IMR-90 (cell line): Measurements from ENCODE around the gene C1QTNF5. TPM values are rescaled to one million over a fixed set of nuclear protein-coding genes. Genes with fewer than 3 reads are reported as not detected.
A peak's percentile ranks its signal among the peaks of the same experiment; 100 is the strongest.

Experiments
- ATAC-seq: fragments of 200-7000 bp; cut with Tn5 transposase; 2 replicates; pipeline ENCODE4 v1.9.1; 2020; ENCODE audit warnings: low read depth, mild to moderate bottlenecking, moderate library complexity
- BruUV-seq: library from RNA; stranded (reverse); fragments of 400-500 nt; replicated peaks from 2 replicates; lab custom pipeline; 2021; lab: Mats Ljungman, UMichigan
- CTCF ChIA-PET: fragments of 300-600 bp; formaldehyde crosslinking; extraction: SDS; loops from one replicate; lab custom pipeline; 2021; ENCODE audit warnings: antibody characterized with exemption; lab: Yijun Ruan, JAX
- POLR2A ChIA-PET: fragments of 300-600 bp; sonication (Branson Sonifier 250); formaldehyde crosslinking; loops from one replicate; lab custom pipeline; 2022; ENCODE audit warnings: antibody characterized with exemption; ENCODE audit not compliant: unreplicated experiment; lab: Charles Lee
- DNase-seq: peaks from one replicate; pipeline ENCODE4 v3.0.0; 2013
- H2AFZ ChIP-seq: replicated peaks from 2 replicates; pipeline ENCODE3; 2013; ENCODE audit warnings: low read length, mild to moderate bottlenecking; ENCODE audit not compliant: poor library complexity
- H2AK5ac ChIP-seq: 2 replicates; pipeline ENCODE4 v1.6.1; 2013; ENCODE audit warnings: low read depth, low read length, inconsistent platforms
- H2AK9ac ChIP-seq: replicated peaks from 2 replicates; pipeline ENCODE3; 2013; ENCODE audit warnings: mild to moderate bottlenecking, low read depth, low read length, moderate library complexity; ENCODE audit not compliant: poor library complexity
- H2BK120ac ChIP-seq: 2 replicates; pipeline ENCODE4 v1.6.1; 2013; ENCODE audit warnings: low read depth, low read length, inconsistent platforms
- H2BK15ac ChIP-seq: 3 replicates; pipeline ENCODE4 v1.6.1; 2013; ENCODE audit warnings: low read depth, low read length, inconsistent platforms
- H2BK20ac ChIP-seq: 2 replicates; pipeline ENCODE4 v1.6.1; 2013; ENCODE audit warnings: low read depth, mild to moderate bottlenecking, inconsistent platforms, low read length, moderate library complexity
- H2BK5ac ChIP-seq: 2 replicates; pipeline ENCODE4 v1.6.1; 2013; ENCODE audit warnings: mild to moderate bottlenecking, low read depth, low read length, inconsistent platforms; ENCODE audit not compliant: poor library complexity, severe bottlenecking
- H3K14ac ChIP-seq: replicated peaks from 2 replicates; pipeline ENCODE4 v1.6.1; 2013; ENCODE audit warnings: low read depth, low read length, inconsistent platforms
- H3K18ac ChIP-seq: 2 replicates; pipeline ENCODE4 v1.6.1; 2013; ENCODE audit warnings: low read depth, low read length, control low read depth
- H3K23ac ChIP-seq: 2 replicates; pipeline ENCODE4 v1.6.1; 2013; ENCODE audit warnings: low read depth, low read length, inconsistent platforms
- H3K27ac ChIP-seq: 2 replicates; pipeline ENCODE4 v1.5.1; 2013; ENCODE audit warnings: mild to moderate bottlenecking, control low read depth, low read length; ENCODE audit not compliant: insufficient read depth
- H3K27me3 ChIP-seq: 2 replicates; pipeline ENCODE4 v1.6.1; 2013; ENCODE audit warnings: low read length; ENCODE audit not compliant: control insufficient read depth, insufficient read depth
- H3K36me3 ChIP-seq: 2 replicates; pipeline ENCODE4 v1.6.1; 2013; ENCODE audit warnings: low read length, mixed read lengths; ENCODE audit not compliant: control insufficient read depth, insufficient read depth
- H3K4ac ChIP-seq: 2 replicates; pipeline ENCODE4 v1.6.1; 2013; ENCODE audit warnings: low read depth, low read length, inconsistent platforms
- H3K4me1 ChIP-seq: 2 replicates; pipeline ENCODE4 v1.6.1; 2013; ENCODE audit warnings: low read length, mixed read lengths; ENCODE audit not compliant: control insufficient read depth, insufficient read depth
- H3K4me2 ChIP-seq: 2 replicates; pipeline ENCODE4 v1.6.1; 2013; ENCODE audit warnings: low read depth, mild to moderate bottlenecking, control low read depth, low read length, moderate library complexity
- H3K4me3 ChIP-seq: 2 replicates; pipeline ENCODE4 v1.5.1; 2013; ENCODE audit warnings: low read depth, mild to moderate bottlenecking, control low read depth, low read length, moderate library complexity; ENCODE audit not compliant: insufficient read depth
- H3K56ac ChIP-seq: 2 replicates; pipeline ENCODE4 v1.6.1; 2013; ENCODE audit warnings: low read length, inconsistent platforms; ENCODE audit not compliant: insufficient read depth; ENCODE audit errors: extremely low read depth
- H3K79me1 ChIP-seq, 2 experiments: 2 replicates each; pipeline ENCODE4 v1.6.1; 2013; ENCODE audit warnings: low read length in 2 of 2, inconsistent platforms in 1 of 2, low read depth in 1 of 2
- H3K9ac ChIP-seq: 2 replicates; pipeline ENCODE4 v1.6.1; 2013; ENCODE audit warnings: low read depth, low read length, control low read depth
- H3K9me1 ChIP-seq: 2 replicates; pipeline ENCODE4 v1.6.1; 2013; ENCODE audit warnings: low read length, inconsistent platforms; ENCODE audit not compliant: insufficient read depth
- H3K9me3 ChIP-seq: 2 replicates; pipeline ENCODE4 v1.6.1; 2013; ENCODE audit warnings: low read length; ENCODE audit not compliant: control insufficient read depth, insufficient read depth
- H4K20me1 ChIP-seq: 2 replicates; pipeline ENCODE4 v1.6.1; 2013; ENCODE audit warnings: low read length, inconsistent platforms; ENCODE audit not compliant: insufficient read depth
- H4K5ac ChIP-seq: 2 replicates; pipeline ENCODE4 v1.6.1; 2013; ENCODE audit warnings: mild to moderate bottlenecking, low read depth, low read length, control low read depth
- H4K8ac ChIP-seq, 2 experiments: 2 replicates each; pipeline ENCODE4 v1.6.1; 2013; ENCODE audit warnings: low read depth in 2 of 2, low read length in 2 of 2, control low read depth in 1 of 2, inconsistent platforms in 1 of 2
- H4K91ac ChIP-seq: 2 replicates; pipeline ENCODE4 v1.6.1; 2013; ENCODE audit warnings: low read depth, low read length, inconsistent platforms; ENCODE audit not compliant: insufficient read depth
- CEBPB ChIP-seq: IDR thresholded peaks from 2 replicates; pipeline ENCODE4 v1.6.1; 2012; ENCODE audit warnings: low read depth, low read length, improper control_type of control experiment
- CHD1 ChIP-seq: IDR thresholded peaks from 2 replicates; pipeline ENCODE4 v1.6.1; 2012; ENCODE audit warnings: low read depth, low read length, improper control_type of control experiment
- FOS ChIP-seq: fragments of 150-350 bp; IDR thresholded peaks from 2 replicates; pipeline ENCODE4 v1.6.1; 2016; ENCODE audit warnings: low read depth, low read length
- MAFK ChIP-seq: IDR thresholded peaks from 2 replicates; pipeline ENCODE4 v1.6.1; 2012; ENCODE audit warnings: low read depth, low read length, improper control_type of control experiment
- MAZ ChIP-seq: IDR thresholded peaks from 2 replicates; pipeline ENCODE4 v1.6.1; 2012; ENCODE audit warnings: low read depth, mild to moderate bottlenecking, low read length, improper control_type of control experiment, moderate library complexity, borderline replicate concordance
- MXI1 ChIP-seq: IDR thresholded peaks from 2 replicates; pipeline ENCODE4 v1.6.1; 2012; ENCODE audit warnings: low read depth, mild to moderate bottlenecking, low read length, moderate library complexity, borderline replicate concordance
- POLR2A ChIP-seq: IDR thresholded peaks from 2 replicates; pipeline ENCODE4 v1.6.1; 2012; ENCODE audit warnings: mild to moderate bottlenecking, low read depth, low read length
- RAD21 ChIP-seq: IDR thresholded peaks from 2 replicates; pipeline ENCODE4 v1.6.1; 2012; ENCODE audit warnings: low read length, improper control_type of control experiment
- RCOR1 ChIP-seq: IDR thresholded peaks from 2 replicates; pipeline ENCODE4 v1.6.1; 2012; ENCODE audit warnings: mild to moderate bottlenecking, low read length, improper control_type of control experiment; ENCODE audit not compliant: insufficient replicate concordance
- RFX5 ChIP-seq: IDR thresholded peaks from 2 replicates; pipeline ENCODE4 v1.8.0; 2012; ENCODE audit warnings: low read depth, mild to moderate bottlenecking, low read length, moderate library complexity
- SMC3 ChIP-seq: fragments of 150-350 bp; IDR thresholded peaks from 2 replicates; pipeline ENCODE4 v1.6.1; 2016; ENCODE audit warnings: low read depth, mild to moderate bottlenecking, antibody characterized with exemption, low read length, moderate library complexity
- WGBS, 2 experiments: methylation state at CpG; one replicate each; pipeline versions ENCODE4 v1.1.5 to v1.1.7; 2013; ENCODE audit warnings: missing lambda C conversion rate in 2 of 2; ENCODE audit not compliant: insufficient read length in 1 of 2; ENCODE audit errors: extremely low coverage in 2 of 2; 5-methylcytosine and 5-hydroxymethylcytosine counted together
- dilution Hi-C: fragments of 300-500 bp; cut with HindIII; formaldehyde crosslinking; loops from one replicate; pipeline ENCODE4 v1.14.3; 2018; ENCODE audit warnings: low sequenced_read_pairs; ENCODE audit not compliant: unreplicated experiment
- in situ Hi-C: fragments of 300-500 bp; cut with MboI; formaldehyde crosslinking; loops from 3 replicates; pipeline ENCODE4 v1.14.3; 2019; ENCODE audit warnings: low sequenced_read_pairs, inconsistent platforms, mixed read lengths
- intact Hi-C: fragments of 100-400 bp; cut with micrococcal nuclease; formaldehyde crosslinking; loops from 2 replicates; pipeline ENCODE4 v1.10.0; 2022
- polyA plus RNA-seq, 3 experiments: library from polyadenylated mRNA; depleted of rRNA; stranded (reverse); fragments of >200 nt; gene quantifications; 2 replicates each; pipeline ENCODE4 v1.2.3, GENCODE V29; 2012; ENCODE audit warnings: low replicate concordance in 1 of 3
- total RNA-seq: library from RNA; depleted of rRNA; stranded (reverse); fragments of >200 nt; gene quantifications from 2 replicates; pipeline ENCODE4 v1.2.3, GENCODE V29; 2012
- TF ChIP-seq, protein P1 (sequence below): fragments of 150-350 bp; IDR thresholded peaks from 2 replicates; pipeline ENCODE4 v1.6.1; 2016; ENCODE audit warnings: low read depth, mild to moderate bottlenecking, low read length, moderate library complexity, borderline replicate concordance
- TF ChIP-seq, protein P2 (sequence below): fragments of 150-350 bp; IDR thresholded peaks from 2 replicates; pipeline ENCODE4 v1.6.1; 2017; ENCODE audit warnings: mild to moderate bottlenecking, antibody characterized with exemption, low read length, low read depth
- TF ChIP-seq, protein P3 (sequence below): conservative IDR thresholded peaks from 2 replicates; pipeline ENCODE4 v1.5.1; 2012; ENCODE audit warnings: mild to moderate bottlenecking, low read depth, low read length, improper control_type of control experiment

C1QTNF5 gene
- total and polyA plus RNA-seq, 2 of the 4 experiments (the other 2 are of a cell fraction): 2.0 to 5.4 TPM

DNA sequence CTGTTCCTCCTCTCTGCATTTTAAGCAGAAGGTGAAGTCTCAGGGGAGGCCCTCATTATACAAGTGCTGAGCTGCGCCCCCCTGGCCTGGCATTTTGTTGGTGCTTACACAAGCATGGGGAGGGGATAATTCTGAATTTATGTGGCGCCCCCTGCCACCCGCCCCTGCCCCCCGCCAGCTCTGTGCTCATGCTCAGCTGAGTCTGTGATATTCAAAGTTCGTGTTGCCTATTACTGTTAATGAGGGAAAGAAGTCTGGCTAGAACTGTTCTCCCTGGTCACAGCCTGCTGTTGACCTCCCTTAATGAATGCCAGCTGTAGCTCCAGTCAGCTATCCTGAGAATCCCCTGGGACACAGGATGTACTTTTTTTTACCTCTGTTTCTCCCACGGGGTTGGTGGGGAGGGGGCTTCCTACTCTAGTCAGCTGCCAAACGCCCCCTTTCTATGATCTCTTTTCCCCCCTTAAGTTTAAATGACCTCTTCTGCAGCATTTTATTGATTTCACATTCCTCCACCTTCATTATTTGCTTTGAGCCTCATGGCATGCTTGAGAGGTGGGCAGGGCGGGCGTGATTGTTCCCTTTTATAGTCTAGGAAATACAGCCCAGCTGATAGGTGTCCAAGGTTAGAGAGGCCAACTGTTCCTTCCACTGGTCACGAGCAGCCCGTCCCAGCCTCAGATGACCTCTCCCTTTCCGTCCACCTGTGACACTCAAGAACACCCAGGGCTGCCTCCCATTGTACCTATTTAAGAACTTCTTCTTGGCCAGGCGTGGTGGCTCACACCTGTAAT, 28.6 kb upstream of the C1QTNF5 start:
- Histone ChIP-seq H4K8ac (no peak overlapping the region), H2AFZ (no peak overlapping the region), H3K9me3 (no peaks in the 10 kb centered on the region), H2AK9ac (no peak overlapping the region), H2BK20ac (no peak overlapping the region), H3K4me3 (no peak overlapping the region), H3K9me1 (peaks cover 17% of the 10 kb centered on the region), H3K4me1 (peaks cover 19% of the 10 kb centered on the region), H3K36me3 (no peaks in the 10 kb centered on the region), H2BK120ac (no peak overlapping the region), H2BK15ac (no peak overlapping the region), H3K27me3 (no peaks in the 10 kb centered on the region), H3K4ac (no peak overlapping the region), H4K91ac (no peak overlapping the region), H3K27ac (no peak overlapping the region), H4K5ac (no peak overlapping the region), H3K23ac (no peak overlapping the region), H2AK5ac (0 out of 2 replicates have a peak overlapping the region, but pooled peaks have one; percentile 13), H3K14ac (no peak overlapping the region), H3K79me1 (peaks cover 0 to 9% of the 10 kb centered on the region in 2 experiments; a peak in 1 of 4 replicates), H2BK5ac (no peak overlapping the region), H3K18ac (no peak overlapping the region), H3K4me2 (no peak overlapping the region; the same call in 1 of the 2 replicates), H3K9ac (no peak overlapping the region), H4K20me1 (no peaks in the 10 kb centered on the region), H3K56ac (no peak overlapping the region)
- intact Hi-C loops (loop anchor here (10.0 kb wide), 1 partner anchor 355 kb away; the partner anchor contains the start of gene NECTIN1), dilution Hi-C loops (no loop called here), in situ Hi-C loops (loop anchor here (25.0 kb wide), 1 partner anchor 743 kb away; no protein-coding TSS in a partner anchor)
- DNase-seq (no peak), ATAC-seq (no peak)
- ChIA-PET POLR2A (no interaction called here), CTCF (interaction anchor here (1.1 to 5.3 kb wide), 5 partner anchors 10 to 105 kb away, joined by 3 to 30 read pairs (median 4); partner anchors contain the start of genes C1QTNF5 and USP2)
- BruUV-seq: no TSS peak
- WGBS, 2 experiments: 82% methylated on average over 6 of the region's 13 CpGs; no CpG with 5 or more reads in 1 of the 2 experiments
- TF ChIP-seq MAZ (no peak), FOS (no peak), CEBPB (no peak), SMC3 (no peak), POLR2A (no peak), RFX5 (no peak), RAD21 (no peak), CHD1 (no peak), MAFK (no peak), RCOR1 (no peak), MXI1 (no peak)
- TF ChIP-seq, protein P1, sequence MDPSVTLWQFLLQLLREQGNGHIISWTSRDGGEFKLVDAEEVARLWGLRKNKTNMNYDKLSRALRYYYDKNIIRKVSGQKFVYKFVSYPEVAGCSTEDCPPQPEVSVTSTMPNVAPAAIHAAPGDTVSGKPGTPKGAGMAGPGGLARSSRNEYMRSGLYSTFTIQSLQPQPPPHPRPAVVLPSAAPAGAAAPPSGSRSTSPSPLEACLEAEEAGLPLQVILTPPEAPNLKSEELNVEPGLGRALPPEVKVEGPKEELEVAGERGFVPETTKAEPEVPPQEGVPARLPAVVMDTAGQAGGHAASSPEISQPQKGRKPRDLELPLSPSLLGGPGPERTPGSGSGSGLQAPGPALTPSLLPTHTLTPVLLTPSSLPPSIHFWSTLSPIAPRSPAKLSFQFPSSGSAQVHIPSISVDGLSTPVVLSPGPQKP: no peak
- TF ChIP-seq, protein P2, sequence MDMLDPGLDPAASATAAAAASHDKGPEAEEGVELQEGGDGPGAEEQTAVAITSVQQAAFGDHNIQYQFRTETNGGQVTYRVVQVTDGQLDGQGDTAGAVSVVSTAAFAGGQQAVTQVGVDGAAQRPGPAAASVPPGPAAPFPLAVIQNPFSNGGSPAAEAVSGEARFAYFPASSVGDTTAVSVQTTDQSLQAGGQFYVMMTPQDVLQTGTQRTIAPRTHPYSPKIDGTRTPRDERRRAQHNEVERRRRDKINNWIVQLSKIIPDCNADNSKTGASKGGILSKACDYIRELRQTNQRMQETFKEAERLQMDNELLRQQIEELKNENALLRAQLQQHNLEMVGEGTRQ: no peak
- TF ChIP-seq, protein P3, sequence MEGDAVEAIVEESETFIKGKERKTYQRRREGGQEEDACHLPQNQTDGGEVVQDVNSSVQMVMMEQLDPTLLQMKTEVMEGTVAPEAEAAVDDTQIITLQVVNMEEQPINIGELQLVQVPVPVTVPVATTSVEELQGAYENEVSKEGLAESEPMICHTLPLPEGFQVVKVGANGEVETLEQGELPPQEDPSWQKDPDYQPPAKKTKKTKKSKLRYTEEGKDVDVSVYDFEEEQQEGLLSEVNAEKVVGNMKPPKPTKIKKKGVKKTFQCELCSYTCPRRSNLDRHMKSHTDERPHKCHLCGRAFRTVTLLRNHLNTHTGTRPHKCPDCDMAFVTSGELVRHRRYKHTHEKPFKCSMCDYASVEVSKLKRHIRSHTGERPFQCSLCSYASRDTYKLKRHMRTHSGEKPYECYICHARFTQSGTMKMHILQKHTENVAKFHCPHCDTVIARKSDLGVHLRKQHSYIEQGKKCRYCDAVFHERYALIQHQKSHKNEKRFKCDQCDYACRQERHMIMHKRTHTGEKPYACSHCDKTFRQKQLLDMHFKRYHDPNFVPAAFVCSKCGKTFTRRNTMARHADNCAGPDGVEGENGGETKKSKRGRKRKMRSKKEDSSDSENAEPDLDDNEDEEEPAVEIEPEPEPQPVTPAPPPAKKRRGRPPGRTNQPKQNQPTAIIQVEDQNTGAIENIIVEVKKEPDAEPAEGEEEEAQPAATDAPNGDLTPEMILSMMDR: no peak
